ENCODE data around the gene IL21R.
A peak's percentile ranks its signal among the peaks of the same experiment; 100 is the strongest.

Gene IL21R

DNA sequence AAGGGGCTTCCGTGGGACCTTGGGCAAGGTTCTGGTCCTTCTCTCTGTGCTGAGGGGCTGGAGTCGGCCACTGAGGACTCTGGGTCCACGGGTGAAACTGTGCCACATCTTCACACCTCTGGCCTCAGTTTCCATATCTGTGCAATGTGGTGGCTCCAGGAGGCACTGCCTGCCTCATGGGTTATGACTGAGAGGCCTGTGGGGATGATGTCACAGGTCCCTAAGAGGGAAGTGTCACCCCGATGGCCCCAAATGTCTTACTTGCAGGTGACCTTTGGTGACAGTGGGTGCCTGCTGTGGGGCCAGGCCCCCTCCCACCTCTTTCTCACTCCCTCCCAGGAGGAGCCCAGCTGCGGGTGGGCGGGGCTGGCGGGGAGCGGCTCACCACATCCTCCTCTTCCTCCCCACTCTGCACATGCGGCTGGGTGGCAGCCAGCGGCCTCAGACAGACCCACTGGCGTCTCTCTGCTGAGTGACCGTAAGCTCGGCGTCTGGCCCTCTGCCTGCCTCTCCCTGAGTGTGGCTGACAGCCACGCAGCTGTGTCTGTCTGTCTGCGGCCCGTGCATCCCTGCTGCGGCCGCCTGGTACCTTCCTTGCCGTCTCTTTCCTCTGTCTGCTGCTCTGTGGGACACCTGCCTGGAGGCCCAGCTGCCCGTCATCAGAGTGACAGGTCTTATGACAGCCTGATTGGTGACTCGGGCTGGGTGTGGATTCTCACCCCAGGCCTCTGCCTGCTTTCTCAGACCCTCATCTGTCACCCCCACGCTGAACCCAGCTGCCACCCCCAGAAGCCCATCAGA lies at the start of gene IL21R:
IL21R (plus strand) TSS at position 407 of the 801 bp plus-strand sequence. CDS start 27,898 bp downstream, outside the sequence.
- peak; percentile 90 for DNase-seq

DNA sequence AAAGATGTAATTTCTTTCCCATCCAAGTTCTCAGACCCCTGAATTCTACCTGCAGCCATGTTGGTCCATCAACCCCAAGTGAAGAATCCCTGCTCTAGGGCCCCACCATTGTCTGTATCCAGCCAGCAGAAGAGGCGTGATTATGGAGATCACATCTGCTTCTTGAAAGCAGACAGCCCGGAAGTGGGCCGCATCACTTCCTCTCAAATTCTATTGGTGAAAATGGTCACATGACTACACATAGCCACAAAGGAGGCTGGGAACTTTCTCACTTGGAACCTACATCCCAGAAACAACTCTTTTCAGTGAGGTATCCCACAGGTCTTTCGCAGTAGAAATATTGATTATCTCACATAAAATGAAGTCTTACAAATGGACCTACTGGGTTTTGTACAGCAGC lies 48.1 kb upstream of the IL21R start:
- DNase-seq = no peak

DNA sequence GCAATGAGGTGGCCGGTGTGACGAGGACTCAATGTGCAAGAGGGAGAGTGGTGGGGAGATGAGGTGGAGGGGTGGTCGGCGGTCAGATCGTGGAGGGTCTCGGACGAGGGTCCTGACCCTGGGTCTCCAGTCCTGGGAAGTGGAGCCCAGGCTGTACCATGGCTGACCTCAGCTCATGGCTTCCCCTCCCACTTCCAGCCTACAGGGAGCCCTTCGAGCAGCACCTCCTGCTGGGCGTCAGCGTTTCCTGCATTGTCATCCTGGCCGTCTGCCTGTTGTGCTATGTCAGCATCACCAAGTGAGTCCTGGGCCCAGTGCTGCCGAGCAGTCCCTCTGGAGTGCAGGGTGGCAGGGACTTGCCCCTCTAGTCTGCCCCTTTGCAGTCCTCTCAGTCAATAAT lies 46.4 kb upstream of the IL21R start:
- peak; percentile 63 for DNase-seq

DNA sequence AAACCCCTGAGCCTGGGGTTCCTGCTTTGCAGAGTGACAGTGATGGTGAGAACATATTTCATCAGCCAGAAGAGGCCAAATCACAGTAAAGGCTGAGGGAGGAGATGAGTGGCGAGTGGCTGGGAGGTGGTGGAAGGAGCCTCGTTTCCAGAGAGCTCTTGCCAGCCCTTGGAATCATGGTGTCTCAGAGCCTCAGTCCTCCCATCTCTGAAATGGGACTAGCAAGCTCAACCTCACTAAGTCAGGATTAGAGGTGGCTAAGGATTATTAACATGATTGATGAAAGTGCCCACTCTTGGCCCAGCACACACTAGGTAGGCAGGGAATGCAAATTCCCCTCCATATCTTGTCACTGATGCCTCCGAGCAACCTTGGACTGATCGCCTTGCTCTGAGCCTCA lies 45.2 kb upstream of the IL21R start:
- DNase-seq = no peak

DNA sequence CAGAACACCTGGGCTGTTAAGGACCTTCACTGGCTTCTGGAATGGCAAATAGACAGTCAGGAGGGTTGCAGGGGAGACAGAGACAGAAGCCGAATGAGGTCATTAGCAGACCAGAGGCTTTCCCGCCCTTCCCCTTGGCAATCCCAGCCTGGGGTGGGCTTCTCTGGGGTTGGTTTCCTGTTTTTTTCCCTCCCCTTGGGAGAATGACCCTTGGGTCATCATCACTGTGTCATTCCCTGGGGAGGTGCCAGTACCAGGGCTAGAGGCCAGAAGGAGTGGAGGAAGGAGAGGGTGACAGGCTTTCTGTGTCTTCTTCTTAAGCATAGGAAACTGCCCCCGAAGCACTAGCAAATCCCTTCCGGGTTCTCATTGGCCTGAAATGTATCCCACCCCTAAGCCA lies 42.9 kb upstream of the IL21R start:
- no peak for DNase-seq

GRCh38 chr16:27359615-27360014 lies 42.4 kb upstream of the IL21R start:
- DNase-seq = no peak

DNA sequence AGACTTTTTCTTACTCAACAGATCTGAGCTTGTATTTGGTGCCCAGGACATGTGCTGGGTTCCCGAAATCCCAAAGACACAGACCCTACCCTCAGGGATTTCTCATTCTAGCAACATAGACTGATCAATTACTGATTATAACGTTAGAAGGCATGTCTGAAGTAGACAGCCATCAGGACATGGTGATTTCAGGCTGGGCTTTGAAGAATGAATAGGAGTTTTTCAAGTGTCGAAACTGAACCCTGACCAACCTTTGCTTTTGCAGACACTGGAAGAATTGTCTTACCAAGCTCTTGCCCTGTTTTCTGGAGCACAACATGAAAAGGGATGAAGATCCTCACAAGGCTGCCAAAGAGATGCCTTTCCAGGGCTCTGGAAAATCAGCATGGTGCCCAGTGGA lies 40.0 kb upstream of the IL21R start:
- no peak for DNase-seq

DNA sequence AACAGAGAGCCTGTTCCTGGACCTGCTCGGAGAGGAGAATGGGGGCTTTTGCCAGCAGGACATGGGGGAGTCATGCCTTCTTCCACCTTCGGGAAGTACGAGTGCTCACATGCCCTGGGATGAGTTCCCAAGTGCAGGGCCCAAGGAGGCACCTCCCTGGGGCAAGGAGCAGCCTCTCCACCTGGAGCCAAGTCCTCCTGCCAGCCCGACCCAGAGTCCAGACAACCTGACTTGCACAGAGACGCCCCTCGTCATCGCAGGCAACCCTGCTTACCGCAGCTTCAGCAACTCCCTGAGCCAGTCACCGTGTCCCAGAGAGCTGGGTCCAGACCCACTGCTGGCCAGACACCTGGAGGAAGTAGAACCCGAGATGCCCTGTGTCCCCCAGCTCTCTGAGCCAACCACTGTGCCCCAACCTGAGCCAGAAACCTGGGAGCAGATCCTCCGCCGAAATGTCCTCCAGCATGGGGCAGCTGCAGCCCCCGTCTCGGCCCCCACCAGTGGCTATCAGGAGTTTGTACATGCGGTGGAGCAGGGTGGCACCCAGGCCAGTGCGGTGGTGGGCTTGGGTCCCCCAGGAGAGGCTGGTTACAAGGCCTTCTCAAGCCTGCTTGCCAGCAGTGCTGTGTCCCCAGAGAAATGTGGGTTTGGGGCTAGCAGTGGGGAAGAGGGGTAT lies 39.3 kb upstream of the IL21R start:
- no peak for DNase-seq

GRCh38 chr16:27363246-27363632 lies 38.7 kb upstream of the IL21R start:
- DNase-seq = no peak

GRCh38 chr16:27363797-27364196 lies 38.2 kb upstream of the IL21R start:
- DNase-seq = no peak

GRCh38 chr16:27364493-27365141 lies 37.4 kb upstream of the IL21R start:
- no peak for DNase-seq

- DNase-seq = peak; percentile 45
Observed at GRCh38 chr16:27365142-27366089, 36.6 kb upstream of the IL21R start.

- DNase-seq = peak; percentile 72
Observed at GRCh38 chr16:27366687-27367460, 35.1 kb upstream of the IL21R start.

DNA sequence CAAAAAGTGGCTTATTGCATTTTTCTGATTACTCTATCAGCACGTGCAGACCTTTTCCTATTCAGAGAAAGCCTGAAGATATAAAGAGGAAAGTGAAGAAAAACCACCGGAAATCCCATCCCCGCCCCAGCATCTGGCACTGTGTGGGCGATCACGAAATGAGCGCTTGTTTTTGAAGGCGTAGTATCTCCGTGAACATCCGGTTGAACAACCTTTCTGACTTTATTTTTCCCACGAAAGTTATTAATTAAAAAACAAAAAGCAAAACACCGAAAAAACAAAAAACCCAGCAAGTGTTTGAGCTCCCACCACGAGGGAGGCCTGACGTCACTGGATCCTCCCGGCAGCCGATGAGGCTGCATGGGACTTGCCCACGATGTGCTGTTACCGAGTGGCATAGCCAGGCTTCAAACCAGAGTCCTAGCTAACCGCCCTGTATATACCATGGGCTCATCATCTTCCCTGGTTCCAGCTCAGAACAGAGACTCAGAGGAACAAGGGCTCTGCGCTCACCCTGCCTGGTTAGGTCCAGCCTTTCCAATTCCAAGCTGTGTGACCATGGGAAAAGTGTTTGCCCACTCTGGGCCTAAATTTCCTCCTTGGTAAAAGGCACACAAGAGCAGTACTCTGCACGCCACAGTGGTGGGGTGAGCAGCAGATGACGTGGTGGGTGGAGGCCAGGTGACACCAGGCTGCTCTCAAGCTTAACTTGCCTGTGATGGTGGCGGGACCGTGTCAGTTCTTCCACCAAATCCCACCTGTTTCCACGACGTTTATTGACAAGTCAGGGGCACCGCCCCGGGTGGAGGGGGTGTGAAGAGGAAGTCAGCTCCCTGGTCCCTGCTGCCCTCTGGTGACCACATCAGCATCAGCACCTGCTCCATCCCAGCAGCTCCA lies 34.3 kb upstream of the IL21R start:
- peak; percentile 92 for DNase-seq

DNA sequence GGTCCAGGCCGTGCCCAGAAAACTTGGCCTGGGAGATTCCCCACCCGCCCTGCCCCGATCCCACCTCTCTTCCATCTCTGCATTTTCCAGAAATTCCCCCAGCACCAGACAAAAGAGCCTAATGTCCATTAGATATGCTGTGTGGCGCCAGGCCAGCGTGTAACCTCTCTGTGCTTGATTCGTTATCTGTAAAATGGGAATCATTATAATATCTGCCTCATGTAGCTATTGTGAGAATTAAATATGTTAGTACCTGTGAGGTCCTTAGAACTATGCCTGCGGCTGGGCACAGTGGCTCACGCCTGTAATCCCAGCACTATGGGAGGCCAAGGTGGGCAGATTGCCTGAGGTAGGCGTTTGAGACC lies 33.6 kb upstream of the IL21R start:
- no peak for DNase-seq

DNA sequence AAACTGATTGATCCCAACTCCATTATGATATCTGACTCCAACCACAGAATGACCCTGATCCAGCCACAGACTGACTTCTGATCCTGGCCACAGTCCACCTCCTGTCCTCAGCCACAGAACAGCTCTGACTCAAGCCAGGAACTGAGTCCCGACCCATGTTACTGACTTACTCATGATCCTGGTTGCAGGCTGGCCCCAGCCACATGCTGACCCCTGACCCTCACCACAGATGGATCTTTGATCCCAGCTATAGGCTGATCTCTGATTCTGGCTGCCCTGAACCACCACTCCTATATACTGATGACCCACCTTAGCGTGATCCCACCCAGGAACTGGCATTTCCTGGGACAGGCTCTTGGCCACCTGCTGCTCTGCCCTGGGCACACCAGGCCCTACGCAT lies 32.2 kb upstream of the IL21R start:
- DNase-seq = peak; percentile 27

GRCh38 chr16:27370318-27370717 lies 31.7 kb upstream of the IL21R start:
- no peak for DNase-seq

GRCh38 chr16:27373312-27373711 lies 28.7 kb upstream of the IL21R start:
- DNase-seq = no peak

DNA sequence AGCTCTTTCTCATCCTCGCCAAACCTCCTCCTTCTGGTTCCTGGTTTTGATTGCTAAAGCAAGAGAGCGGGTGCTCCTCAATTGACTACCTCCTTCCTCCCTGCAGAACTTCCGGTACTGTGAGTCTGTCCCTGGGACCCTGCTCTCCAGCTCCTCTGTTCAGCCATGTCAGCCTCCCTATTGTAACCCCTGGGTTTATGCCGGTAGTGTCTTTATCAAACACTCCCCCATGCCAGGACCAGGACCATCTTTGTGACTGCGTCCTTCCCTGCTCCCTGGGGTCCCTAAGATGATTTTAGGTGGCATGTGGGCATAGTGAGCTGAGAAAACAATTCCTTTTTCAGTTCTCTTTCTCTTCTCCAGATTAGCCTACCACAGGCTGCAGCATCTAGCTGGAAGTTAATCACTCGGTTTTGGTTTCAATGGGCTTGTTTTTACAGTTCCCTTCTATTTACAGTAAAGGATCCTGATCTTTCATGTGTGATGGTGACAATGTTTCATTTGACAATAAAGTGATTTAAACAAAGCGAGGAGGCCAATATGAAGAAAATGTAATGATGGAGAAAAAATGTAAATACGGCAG lies 27.7 kb upstream of the IL21R start:
- DNase-seq = peak; percentile 47

DNA sequence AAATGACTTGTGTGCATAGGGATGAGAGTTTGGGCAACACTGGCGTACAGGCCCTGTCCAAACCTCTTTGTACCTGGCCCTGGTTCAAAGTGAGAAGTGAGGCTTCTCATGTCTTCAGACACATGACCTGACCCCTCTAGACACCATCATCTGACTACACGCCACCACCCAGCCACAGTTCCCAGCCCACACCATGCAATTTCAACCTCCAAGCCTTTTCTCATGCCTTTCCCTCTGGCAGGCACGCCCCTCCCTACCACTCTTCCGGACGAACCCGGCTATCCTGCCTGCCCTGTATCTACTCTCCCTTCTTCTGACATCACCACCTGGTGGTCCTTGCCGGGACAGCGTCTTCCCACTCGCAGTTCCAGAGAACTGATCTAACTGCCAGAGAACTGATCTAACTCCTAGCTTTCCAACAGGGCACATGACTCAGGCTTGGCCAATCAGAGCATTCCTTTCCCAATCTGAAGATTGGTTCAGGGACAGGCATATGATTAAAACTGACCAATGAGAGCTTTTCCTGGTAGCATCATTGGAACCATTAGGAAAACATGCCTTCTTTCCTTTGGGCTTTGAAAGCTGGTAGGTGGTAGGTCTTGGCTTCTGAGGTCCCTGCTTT lies 27.1 kb upstream of the IL21R start:
- peak; percentile 81 for DNase-seq
